GM21825 (cell line): ENCODE results near the gene ACSBG1.
"Not testable (repeated sequence)": the region's sequence is repeated elsewhere in the genome, so short reads cannot be mapped to it uniquely, and the experiment has no call there.

Experiments used
- ATAC-seq: cut with Tn5 transposase; IDR thresholded peaks from one replicate; pipeline ENCODE4 v1.9.1; 2021; ENCODE audit warnings: mild to moderate bottlenecking, moderate library complexity; ENCODE audit not compliant: unreplicated experiment

ACSBG1 gene

GRCh38 chr15:78255421-78256043 lies 21.2 kb upstream of the ACSBG1 start:
- no peak for ATAC-seq

GRCh38 chr15:78251136-78251535 lies 16.8 kb upstream of the ACSBG1 start:
- no peak for ATAC-seq

- ATAC-seq = no peak
These were observed 14.8 kb upstream of the ACSBG1 start for GRCh38 chr15:78249131-78249530.

- no peak for ATAC-seq
These were observed 13.5 kb upstream of the ACSBG1 start for GRCh38 chr15:78247911-78248310.

- ATAC-seq = not testable (repeated sequence)
These were observed 11.7 kb upstream of the ACSBG1 start for GRCh38 chr15:78245976-78246620.

- ATAC-seq = not testable (repeated sequence)
These were observed 11.0 kb upstream of the ACSBG1 start for GRCh38 chr15:78245392-78245791.

GRCh38 chr15:78244893-78245292 lies 10.5 kb upstream of the ACSBG1 start:
- no peak for ATAC-seq

- no peak for ATAC-seq
These were observed 9.7 kb upstream of the ACSBG1 start for GRCh38 chr15:78244101-78244500.

- no peak for ATAC-seq
These were observed 9.2 kb upstream of the ACSBG1 start for GRCh38 chr15:78243491-78243941.

- ATAC-seq = no peak
These were observed 8.7 kb upstream of the ACSBG1 start for GRCh38 chr15:78243058-78243457.

GRCh38 chr15:78242128-78242527 lies 7.8 kb upstream of the ACSBG1 start:
- ATAC-seq = no peak

GRCh38 chr15:78241017-78241416 lies 6.7 kb upstream of the ACSBG1 start:
- no peak for ATAC-seq

GRCh38 chr15:78239811-78240210 lies 5.4 kb upstream of the ACSBG1 start:
- no peak for ATAC-seq

GRCh38 chr15:78237146-78237545 lies 2.8 kb upstream of the ACSBG1 start:
- ATAC-seq = no peak

- ATAC-seq = no peak
These were observed 2.1 kb upstream of the ACSBG1 start for GRCh38 chr15:78236491-78236890.

- no peak for ATAC-seq
These were observed 869 bp downstream of the ACSBG1 start for GRCh38 chr15:78233496-78233895.

GRCh38 chr15:78232951-78233350 lies 1.4 kb downstream of the ACSBG1 start:
- no peak for ATAC-seq

GRCh38 chr15:78229431-78230406 lies 4.6 kb downstream of the ACSBG1 start:
- no peak for ATAC-seq

GRCh38 chr15:78228356-78228996 lies 5.9 kb downstream of the ACSBG1 start:
- ATAC-seq = no peak

- no peak for ATAC-seq
These were observed 8.4 kb downstream of the ACSBG1 start for GRCh38 chr15:78225783-78226541.
